ENCODE data around the gene HID1.

Gene HID1

DNA sequence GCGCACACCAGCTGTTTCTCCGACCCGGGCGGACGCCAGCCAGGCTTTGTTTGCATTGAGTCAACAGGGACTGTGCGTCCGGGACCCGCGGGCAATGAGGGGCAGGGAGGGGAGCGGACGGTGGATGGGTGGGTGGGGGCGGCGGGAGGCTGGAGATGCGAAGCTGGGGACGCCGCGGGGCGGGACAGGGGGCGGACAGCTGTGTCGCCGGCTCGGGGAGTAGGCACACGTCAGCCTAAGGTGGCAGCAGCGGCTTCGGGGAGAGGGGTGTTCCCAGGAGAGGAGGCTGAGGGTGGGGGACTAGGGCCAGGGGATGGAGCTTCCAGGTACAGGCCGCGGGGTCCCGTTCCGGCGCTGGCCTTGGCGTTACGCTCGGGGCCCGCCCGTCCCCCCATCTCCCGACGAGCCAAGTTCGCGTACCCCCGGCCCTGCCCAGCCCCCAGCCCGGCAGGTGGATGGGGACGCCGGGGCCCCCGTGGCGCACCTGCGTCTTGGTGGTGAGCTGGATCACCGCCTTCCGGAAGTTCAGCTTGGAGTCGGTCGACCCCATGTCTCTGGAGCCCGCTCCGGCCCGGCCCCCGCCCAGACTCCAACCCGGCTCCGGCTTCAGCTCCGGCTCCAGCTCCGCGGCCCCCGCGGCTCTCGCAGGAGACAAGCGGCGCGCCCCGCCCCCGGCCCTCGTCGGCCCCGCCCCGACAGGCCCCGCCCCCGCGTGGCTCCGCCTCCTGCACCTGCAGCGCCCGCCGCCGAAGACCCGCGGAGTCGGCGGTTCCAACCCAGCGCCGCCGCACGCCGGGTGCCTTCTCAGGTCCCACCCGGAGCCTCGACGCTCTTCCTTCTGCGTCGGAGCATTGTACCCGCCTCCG lies at the start of gene HID1:
Gene HID1, minus strand, starts transcription at position 653 of the 866 bp plus-strand sequence. Its CDS starts 103 bp downstream, at position 550.
- H3K4me3 ChIP-seq (replicated peaks; ENCODE audit: low read depth, low read length): peak within 1 kb of the TSS; percentile 37
- no peak for TF ChIP-seq CTCF (IDR thresholded peaks at IDR 0.05; ENCODE audit: low read depth, low read length, missing control alignments)
- DNase-seq (ENCODE audit: extremely low read depth, low read depth): no peak

DNA sequence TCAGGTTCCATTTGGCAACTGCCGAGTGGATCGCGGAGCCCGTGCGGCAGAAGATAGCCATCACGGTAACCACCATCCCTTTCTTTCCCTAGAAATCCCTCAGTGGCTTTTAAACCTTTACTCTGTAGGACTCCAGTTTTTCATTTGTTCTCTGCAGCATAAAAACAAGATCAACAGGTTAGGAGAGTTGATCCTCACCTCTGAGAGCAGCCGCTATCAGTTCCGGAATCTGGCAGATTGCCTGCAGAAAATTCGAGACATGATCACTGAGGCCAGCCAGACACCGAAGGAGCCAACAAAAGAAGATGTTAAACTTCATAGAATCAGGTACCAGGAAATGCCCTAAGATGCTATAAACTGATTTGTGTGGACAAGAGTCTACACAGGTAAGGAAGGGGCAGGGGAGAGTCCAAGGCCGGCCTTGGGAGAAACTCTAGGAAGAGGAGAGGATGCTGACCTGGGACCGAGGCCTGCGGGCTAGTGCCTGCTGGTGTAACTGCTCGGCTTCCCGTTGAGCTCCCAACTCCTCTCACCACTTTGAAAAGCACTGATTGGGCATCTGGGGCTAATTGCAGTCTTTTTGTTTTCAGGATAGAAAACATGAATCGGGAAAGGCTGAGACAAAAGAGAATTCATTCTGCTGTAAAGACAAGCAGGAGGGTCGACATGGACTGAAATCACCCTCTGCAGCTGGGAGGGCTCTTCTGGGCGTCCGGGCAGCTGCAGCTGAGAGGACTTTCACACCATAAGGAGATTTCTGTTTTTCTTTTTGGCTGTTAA lies 48.0 kb upstream of the HID1 start:
- no peak overlapping the region for H3K4me3 ChIP-seq (replicated peaks; ENCODE audit: low read depth, low read length)
- no peak for TF ChIP-seq CTCF (IDR thresholded peaks at IDR 0.05; ENCODE audit: low read depth, low read length, missing control alignments)
- no peak for DNase-seq (ENCODE audit: extremely low read depth, low read depth)

DNA sequence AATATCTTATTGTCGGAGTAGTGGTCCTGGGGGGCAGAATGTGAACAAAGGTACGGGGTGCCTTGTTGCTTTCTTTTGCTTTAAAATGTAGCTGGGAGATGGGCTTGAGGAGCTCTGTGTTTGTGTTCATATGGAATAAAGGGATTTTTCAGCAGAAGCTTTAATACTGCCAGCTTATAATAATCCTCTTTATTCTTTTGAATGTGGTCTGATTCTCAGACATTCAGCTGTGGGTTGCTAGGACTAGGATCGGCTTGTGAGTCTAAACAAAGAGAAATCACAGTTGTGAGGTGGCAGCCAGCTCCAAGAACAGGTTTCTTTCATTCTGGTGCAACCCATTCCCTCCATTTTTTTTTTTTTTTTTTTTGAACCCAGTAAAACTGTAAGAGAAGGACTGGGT lies 47.2 kb upstream of the HID1 start:
- no peak for TF ChIP-seq CTCF (IDR thresholded peaks at IDR 0.05; ENCODE audit: low read depth, low read length, missing control alignments)
- no peak for DNase-seq (ENCODE audit: extremely low read depth, low read depth)
- H3K4me3 ChIP-seq (replicated peaks; ENCODE audit: low read depth, low read length): no peak overlapping the region

- H3K4me3 ChIP-seq (replicated peaks; ENCODE audit: low read depth, low read length): no peak overlapping the region
These were observed 46.6 kb upstream of the HID1 start for GRCh38 chr17:75019146-75019545.

GRCh38 chr17:75013092-75013559 lies 40.6 kb upstream of the HID1 start:
- peak overlapping the region; percentile 92 for H3K4me3 ChIP-seq (replicated peaks; ENCODE audit: low read depth, low read length)
- TF ChIP-seq CTCF (IDR thresholded peaks at IDR 0.05; ENCODE audit: low read depth, low read length, missing control alignments): no peak
- no peak for DNase-seq (ENCODE audit: extremely low read depth, low read depth)

More at GRCh38 chr17:75019146-75019545, 46.6 kb upstream of the HID1 start:
- TF ChIP-seq CTCF (IDR thresholded peaks at IDR 0.05; ENCODE audit: low read depth, low read length, missing control alignments): no peak
- DNase-seq (ENCODE audit: extremely low read depth, low read depth): no peak

DNA sequence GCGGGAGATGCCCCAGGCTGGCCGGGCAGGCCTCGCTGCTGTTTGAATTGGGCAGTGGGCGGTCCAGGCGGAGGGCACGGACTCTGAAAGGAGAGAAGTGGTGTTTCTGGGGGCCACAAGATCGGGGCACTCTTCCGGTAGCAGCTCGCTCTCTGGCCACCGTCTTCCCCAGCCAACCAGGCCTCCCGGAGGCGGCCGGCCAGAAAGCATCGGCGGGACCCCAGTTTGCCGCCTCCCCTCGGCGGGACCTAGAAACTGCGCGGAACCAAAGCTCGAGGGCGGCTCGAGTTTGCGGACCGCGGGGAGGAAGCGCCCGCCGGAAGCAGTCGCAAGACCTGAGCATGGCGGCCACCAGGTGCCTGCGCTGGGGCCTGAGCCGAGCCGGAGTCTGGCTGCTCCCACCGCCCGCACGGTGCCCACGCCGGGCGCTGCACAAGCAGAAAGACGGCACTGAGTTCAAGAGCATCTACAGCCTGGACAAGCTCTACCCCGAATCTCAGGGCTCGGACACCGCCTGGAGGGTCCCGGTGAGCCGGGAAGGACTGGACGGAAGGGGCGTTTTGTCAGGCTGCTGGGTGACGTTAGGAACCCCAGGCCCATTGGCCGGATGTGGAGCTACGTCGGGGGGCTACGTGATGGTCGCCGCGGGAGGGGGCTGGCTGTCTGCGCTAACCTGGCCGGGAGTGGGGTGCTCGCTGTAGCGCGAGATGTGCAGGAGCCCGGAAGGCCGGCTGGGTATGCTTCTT lies 40.0 kb upstream of the HID1 start, which contains the start of gene MRPL58:
Gene MRPL58, plus strand, starts transcription at position 325 of the 746 bp plus-strand sequence. Its CDS starts 17 bp downstream, at position 342.
- DNase-seq (ENCODE audit: extremely low read depth, low read depth): peak; percentile 56
- peak within 1 kb of the TSS; percentile 92 for H3K4me3 ChIP-seq (replicated peaks; ENCODE audit: low read depth, low read length)
- peak; percentile 39 for TF ChIP-seq CTCF (IDR thresholded peaks at IDR 0.05; ENCODE audit: low read depth, low read length, missing control alignments)
